HG03521 (cell line): ENCODE data around the gene JMJD4.

ENCODE experiments used
- ATAC-seq: cut with Tn5 transposase; IDR thresholded peaks from one replicate; pipeline ENCODE4 v1.9.1; 2021; ENCODE audit warnings: mild to moderate bottlenecking, moderate library complexity; ENCODE audit not compliant: unreplicated experiment

Gene JMJD4

DNA sequence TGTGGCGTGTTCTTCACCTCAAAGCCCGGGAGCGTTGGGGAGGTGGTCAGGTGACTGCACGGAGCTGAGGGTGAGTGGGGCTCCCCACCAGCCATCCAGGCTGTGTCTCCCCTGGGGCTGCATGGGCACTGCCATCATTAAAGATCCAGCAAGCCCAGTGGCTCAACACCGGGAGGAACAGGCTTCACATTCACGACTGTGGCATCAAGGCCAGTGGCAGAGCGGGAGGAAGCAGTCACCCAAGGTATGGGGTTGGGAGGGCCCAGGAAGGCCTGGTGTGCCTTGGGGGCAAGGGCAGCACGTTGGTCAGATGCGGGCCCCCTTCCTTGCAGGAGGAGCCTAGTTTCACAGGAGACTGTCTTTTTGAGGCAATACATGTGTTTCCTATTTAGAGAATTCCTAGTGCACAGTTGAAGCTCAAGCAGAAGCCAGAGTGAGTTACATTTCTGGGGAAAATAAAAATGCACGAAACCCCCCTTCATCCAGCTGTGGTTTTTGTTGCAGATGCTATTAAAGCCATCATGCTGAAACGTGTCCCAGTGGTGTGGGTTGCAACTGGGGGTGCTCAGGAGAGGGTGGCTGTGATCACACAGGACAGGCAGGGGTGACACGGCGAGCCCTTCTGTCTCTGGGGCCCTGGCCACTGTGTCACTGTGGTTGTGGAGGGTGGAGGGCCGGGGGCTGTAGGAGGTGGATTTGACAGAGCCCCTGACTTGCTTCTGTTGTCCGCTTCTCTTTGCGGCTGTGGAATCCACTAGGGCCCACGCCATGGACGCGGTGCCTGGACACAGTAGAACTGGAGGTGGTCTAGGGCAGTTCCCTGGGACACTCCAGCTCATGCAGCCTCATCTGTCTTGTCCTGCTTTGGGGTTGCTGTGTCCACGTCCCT lies 34.2 kb upstream of the JMJD4 start:
- no peak for ATAC-seq

DNA sequence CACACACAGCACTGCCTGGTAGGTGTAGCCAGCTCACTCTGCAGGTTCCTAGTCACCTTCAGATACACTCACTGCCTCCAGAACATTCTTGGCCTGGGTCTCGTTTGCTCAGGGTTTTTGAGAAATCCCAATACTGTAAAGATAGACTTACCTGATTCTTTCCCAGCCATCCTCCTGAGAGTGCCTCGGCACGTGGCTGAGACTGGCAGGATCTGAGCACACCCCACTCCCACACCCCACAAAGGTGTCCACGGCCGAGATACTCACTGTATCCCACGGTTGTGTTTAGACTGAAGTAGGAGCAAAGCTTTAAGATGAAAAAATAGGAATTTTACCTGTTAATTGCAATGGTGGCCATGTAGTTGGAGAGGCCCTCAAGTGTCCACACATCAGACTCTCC lies 33.5 kb upstream of the JMJD4 start:
- ATAC-seq, result no peak

DNA sequence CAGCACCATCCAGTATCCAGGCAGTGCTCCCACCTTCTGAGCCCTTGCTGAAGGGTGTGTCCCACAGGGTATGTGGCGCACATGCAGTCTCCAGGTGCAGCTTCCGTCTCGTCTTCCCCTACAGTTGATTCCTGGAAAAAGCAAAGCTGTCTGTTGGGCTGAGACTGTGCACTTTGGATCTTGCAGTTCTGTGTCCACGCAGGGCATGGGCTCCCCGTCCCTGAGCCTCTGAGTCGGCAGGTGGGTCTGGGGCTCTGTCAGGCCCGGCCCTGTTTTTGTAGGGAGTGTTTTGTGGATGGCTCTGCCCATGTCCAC lies 33.0 kb upstream of the JMJD4 start:
- ATAC-seq, result no peak

DNA sequence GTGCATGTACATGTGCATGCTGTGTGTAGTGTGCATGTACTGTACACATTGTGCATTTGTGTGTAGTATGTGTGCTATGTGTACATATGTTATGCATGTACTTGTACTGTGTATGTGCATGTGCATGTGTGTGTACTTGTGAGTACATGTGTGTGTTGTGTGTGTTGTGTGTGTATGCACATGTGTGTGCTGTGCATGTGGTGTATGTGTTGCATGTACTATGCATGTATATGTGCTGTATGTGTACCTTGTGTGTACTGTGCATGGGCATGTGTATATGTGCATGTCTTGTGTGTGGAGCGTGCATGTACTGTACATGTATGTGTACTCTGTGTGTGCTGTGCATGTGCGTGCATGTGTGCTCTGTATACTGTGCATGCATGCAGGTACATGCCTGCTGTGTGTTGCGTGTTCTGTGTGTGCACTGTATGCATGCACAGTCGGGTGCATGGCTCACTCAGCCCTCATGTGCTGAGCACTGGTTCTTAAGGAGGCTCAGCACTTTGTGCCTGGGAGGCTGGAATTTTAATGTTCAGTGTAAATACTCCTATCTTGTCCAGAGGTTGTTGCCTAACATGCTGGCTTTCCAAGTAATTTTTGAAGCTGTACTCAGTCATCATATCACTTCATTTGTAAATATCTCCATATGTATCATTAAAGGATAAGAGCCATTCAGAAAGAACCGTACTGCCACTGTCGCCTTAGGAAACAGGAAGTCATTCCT lies 32.5 kb upstream of the JMJD4 start:
- ATAC-seq, result no peak

DNA sequence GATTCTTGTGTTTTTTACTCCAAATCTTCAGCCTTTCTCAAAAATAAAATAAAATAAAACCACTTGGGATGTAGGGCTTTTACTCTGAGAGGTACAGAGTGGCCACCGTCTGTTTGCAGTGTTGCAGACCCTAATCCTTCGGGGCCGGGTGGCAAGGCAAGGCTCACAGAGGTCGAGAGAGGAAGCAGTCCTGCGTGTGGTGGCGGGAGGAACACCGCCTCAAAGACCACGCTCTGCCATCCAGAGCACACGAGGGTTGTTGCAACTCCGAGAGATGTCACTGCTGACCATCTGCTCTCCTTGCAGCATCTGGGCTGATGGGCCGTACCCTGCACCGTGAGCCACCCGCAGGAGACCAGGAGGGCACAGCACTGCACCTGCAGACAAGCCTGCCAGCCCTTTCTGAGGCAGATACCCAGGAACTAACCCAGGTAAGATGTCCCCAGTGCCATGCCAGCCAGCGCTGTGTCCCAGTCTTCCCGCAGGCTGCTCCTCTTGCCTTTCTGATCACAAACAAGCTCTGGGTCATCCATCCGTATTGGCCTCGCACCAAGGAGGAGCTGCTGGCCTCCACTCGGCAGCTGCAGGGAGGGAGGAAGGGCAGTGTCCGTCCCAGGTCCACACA lies 31.7 kb upstream of the JMJD4 start:
- no peak for ATAC-seq

DNA sequence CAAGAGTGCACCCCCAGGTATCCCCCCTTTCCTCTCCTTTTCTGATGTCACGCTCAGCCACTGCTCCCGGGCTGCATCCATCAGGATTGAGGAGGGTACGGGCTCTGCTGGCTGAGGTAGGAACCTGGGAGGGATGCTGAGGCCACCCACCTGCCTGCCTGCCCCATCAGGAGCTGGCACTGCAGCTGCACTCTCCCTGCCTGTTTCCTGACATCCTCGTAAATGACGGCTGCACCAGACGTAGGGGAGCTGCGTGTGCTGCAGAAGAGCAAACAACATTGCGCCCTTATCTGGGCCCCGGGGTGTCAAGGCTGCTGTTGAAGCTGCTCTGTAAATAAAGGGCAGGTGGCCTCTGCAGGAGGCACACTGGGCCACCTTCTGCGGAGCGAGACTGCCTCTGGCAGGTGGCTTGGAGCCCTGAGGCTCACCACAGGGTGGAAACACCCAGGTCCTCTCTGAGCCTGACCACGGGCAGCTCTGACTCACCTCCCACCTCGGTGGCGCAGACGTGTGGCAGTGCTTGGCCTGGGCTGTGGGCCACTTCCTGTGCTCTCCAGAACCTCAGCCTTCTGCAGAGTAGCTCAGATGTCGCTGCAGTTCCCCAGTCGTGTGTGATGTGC lies 31.0 kb upstream of the JMJD4 start:
- no peak for ATAC-seq

DNA sequence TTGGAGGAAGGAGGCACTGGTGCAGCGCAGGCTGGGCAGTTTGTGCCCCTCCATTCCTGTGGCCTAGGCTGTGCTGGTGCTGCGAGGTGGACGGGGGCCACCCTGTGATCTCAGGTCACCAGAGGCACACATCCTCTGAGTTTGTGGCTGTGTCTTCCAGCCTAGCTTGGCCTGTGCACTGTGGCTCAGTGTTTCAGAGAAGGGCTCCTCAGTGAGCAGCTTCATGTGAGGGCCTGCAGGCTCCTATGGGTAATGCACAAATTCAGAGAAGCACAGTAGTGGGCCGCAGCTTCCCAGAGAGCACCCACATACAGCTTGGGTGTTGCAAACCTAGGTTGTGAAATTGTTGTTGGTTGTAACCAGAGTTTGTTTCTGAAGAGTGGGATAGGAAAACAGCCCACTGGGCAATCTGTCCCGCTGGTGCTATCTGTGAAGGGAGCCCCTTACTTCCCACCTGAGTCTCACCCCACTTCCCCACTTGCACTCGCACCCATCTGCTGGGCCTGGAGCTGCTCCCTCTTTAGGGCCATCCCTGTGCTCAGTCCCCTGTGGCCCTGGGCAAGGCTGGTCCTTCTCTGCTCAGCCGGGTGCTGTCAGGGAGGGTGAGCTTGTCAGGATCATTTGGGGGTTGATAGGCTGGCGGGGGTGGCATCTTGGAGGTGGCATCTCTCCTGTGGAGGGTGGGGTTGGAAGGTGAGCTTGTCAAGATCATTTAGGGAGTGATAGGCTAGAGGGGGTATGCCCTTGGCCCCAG lies 30.3 kb upstream of the JMJD4 start:
- no peak for ATAC-seq

DNA sequence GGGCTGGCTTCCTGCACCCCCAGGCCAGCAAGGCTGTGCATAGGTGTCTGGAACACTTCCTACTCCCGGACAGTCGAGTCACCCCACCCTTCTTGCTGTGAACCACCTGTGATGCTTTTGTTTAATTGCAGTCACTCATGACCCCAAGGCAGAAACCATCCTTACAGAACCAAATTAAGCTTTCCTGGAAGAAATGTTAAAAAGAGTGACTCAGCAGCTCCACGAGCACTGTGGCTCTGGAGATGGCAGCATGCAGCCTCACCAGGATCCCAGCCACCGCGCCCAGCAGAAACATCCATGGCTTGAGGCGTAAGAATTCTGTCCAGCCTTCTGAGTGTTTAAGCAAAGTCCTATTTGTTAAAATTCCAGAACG lies 28.9 kb upstream of the JMJD4 start:
- no peak for ATAC-seq

DNA sequence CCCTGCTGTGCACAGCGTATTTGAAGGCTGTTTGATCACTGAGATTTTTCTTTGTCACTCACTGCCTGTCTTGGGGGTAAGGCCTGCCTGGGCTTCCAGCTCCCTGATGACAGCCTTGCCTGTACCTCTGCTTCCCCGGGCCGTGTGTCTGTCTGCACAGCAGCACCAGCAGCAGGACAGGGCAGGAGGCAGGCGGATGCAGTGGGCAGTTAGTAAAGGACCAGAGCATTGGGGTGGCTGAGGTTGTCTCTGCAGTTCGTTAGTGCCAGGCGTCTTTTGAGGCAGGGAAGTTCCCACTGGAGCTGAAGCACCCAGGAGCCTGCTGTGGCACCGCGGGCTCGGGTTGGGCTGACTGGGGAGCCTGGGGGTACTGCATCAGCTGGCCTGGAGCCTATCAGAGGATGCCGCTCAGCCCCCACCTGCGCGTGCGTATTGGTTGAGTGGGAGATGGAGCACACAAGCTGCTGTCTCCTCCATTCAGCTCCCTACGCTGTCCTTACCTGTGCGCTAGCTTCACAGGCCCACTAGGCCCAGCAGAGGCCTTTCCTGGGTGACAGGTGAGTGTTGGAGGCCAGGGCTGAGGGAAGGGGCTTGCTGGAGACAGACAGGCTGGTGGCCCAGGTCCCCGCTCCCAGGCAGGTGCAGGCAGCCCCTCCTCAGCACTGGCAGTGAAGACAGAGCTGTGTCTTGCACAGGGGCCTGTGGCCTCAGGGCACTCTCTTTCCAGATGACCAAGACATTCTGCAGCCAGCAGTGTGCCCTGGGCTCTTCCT lies 28.3 kb upstream of the JMJD4 start:
- ATAC-seq, result no peak

DNA sequence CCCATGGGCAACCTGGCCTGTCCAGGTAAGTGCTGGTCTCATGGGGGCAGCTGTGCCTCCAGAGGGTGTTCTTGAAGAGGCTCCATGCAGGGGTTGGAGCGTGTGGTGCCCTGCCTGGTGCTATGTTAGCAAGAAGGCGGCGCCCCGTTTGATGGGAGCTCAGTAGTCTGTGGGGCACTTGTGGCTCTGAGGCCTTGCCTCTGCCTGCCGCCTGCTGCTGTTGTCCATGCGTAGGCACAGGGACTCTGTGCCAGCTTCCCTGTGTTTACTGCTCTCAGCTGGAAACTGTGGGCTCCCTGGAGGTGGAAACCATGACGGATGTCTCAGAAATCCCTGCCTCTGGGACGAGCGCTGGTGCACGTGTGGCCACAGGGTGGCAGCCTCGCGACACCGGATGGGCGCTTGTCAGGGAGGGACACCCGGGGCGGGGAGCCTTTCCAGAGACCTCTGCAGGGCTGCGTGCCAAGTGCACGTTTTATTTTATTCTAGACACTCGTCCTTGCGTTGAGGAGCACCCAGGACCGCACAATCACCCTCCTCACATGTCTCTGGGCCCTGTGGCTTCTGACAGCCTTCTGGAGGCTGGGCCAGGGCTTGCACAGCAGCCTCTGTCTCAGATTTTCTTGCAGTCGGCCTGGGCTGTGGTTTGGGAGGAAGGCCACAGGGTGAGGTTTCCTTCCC lies 27.3 kb upstream of the JMJD4 start:
- peak; percentile 81 for ATAC-seq

DNA sequence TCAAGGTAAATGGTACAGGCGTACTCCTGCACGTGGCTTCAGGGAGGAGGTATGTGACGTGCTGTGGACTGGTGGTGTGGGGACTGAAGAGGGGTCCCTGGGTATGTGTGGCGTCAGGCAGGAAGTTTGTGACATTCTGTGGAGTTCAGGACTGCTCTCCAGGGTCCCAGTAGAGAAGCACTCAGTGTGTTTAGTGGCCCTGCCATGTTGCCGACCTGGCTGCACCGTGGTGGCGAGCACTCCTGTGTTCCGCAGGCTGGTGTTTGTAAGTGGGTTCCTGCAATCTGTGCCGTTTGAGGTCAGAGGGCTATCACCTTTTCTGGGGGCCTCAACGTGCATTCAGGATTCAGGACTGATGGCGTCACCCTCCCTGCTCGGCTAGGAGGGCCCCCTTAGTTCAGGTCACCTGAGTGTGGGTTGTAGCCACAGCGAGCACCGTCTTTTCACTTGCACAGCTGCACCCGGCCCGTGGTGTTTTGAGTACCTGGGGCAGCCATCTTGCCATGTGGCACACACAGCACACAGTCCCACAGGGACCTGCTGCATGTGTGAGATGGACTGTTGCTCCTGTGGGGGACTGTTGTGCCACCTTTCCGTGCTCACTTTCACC lies 26.6 kb upstream of the JMJD4 start:
- no peak for ATAC-seq

DNA sequence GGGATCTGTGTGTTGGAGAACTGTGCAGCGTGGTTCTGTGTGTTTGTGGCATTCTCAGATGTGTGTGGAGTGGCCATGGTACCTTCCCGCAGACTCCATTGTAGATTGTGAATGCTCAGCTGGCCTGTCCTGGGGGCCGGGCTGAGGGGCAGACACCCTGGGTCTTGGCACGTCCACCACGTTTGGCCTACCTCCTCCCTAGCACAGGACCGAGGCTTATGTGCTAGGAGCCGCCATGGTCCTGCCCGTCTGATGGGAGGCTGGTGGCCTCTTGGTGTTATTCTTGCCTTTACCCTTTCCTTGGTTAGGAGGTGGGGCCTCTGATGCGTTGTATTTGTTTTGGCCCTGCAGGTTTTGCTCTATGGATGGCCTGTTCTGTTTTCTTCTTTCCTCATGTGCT lies 25.3 kb upstream of the JMJD4 start:
- ATAC-seq, result no peak

DNA sequence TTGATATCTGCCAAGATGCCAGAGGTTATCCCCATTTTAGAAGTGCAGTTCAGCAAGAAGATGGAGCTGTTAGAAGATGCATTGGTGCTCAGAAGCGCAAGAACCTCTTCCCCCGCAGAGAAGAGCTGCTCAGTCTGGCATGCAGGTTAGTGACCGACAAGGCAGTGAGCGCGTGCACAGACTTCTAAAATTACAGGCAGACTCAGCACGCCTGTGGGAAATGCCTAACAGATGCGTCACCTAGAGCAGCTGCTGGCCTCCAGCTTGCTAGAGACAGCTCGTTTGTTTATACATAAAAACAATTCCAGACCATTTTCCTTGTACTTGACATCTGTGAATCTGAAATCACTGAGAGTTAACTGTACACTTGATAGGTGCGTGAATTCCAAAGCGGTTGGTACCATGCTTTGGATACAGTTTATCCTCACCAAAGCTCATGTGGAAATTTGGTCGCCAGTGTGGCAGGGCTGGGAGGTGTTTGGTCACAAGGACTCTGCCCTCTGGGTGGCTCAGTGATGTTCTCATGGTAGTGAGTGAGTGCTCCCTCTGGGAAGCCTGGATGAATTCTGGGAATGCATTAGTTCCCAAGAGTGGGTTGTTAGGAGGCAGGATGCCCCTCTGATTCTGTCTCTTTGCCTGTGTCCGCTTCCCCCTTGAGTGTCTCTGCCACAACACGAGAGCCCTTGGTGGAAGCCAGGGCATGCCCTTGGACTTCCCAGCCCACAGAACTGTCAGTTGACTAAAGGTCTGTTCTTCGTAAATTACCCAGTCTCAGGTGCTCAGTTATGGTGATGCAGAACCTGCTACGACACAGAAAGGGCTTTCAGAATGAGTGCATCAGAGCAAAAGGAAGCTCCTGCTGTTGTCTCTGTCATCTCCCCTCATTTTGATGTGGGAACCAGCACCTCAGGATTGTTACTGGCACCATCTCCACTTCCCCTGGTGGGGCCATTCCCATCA lies 24.5 kb upstream of the JMJD4 start:
- ATAC-seq, result no peak

DNA sequence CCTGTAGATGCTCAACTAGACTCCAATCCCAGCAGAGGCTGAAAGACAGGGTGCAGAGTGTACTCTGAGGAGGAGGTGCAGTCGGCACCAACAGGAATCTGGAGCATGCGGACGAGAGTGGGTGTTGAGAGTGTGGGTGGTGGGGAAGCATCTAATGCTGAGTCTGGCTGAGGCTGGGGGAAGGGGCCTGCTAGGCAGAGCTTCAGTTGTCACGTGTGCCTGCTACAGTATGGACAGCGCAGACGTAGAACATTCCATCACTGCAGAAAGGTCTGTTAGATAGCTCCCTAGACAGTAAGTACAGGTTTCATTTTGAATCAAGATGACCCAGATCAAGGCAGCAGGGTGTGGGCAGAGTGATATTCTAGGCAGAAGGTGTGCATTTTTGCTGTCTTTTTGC lies 23.3 kb upstream of the JMJD4 start:
- peak; percentile 44 for ATAC-seq

DNA sequence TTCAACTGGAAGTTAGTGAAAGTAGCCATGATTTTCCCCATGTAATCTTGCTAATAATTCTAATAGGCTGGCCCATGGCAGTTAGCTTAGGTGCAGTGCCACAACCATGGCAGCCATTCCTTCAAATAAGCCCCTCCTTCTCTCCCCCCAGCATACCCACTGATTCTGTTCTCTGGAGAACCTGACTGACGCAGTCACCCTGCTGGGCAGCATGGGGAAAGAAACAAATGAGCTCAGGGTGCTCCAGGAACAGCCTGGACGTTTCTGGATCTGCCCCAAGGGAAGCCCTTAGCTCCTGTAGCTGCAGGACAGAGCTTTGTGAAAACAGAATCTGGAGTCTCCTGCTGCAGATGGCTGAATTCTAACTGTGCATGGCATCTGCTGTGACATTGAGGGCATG lies 22.7 kb upstream of the JMJD4 start:
- ATAC-seq, result no peak

DNA sequence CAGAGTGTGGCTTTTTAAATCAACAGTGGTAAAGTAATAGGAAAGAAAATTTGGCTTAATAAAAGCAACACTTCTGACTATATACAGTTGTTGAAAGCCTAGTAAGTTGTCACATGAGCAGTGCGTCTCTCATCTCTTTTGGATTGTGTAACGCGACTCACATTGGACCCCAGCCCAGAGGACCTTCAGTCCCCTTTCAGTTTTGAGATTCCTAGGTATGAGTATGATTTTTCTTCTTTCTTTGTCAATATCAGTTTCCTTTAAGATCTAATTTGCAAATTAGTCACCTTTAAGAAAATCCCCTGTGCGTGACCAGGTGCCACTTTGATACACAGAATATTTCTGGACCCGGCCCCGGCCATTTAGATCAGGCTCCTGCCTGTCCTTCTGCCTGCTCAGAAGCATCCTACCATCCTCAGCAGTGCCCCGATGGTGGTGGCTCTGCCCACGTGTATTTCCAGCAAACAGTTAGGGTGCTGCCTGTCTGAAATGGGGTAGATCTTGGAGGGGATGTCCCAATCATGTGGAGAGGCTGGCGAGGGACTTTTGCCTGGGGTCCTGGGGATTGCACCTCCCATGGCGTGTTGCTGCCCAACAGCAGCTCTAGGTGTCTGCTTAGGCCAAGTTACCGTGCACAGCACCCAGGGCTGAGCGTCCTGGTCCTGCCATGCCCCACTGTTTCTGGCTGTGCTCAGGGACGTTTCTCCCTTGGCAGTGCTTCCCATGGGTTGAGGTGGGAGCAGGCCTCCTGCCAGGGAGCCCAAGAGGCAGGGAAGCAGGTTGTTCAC lies 21.3 kb upstream of the JMJD4 start:
- ATAC-seq, result no peak

DNA sequence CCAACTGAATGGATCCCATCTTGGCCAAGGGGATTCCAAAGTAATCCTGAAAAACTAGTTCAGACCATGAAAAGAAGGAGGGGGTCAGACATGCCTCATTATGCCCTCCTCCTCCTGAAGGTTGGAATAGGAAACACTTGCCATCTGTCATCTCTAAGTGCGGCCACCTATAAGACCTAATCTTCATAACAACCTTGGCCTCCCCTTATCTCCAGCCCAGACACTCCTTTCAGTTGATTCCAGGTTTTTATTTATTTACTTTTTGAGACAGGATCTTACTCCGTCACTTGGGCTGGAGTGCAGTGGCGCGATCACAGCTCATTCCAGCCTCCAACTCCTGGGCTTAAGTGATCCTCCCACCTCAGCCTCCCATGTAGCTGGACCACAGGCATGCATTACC lies 19.9 kb upstream of the JMJD4 start:
- ATAC-seq, result no peak
